Measurements from ENCODE around the gene MSANTD1. TPM values are rescaled to one million over a fixed set of nuclear protein-coding genes. Genes with fewer than 3 reads are reported as not detected.

Gene MSANTD1
- total and polyA plus RNA-seq, 4 donors, result 0.05 to 1.2 (median 0.23) TPM; not detected in 1

DNA sequence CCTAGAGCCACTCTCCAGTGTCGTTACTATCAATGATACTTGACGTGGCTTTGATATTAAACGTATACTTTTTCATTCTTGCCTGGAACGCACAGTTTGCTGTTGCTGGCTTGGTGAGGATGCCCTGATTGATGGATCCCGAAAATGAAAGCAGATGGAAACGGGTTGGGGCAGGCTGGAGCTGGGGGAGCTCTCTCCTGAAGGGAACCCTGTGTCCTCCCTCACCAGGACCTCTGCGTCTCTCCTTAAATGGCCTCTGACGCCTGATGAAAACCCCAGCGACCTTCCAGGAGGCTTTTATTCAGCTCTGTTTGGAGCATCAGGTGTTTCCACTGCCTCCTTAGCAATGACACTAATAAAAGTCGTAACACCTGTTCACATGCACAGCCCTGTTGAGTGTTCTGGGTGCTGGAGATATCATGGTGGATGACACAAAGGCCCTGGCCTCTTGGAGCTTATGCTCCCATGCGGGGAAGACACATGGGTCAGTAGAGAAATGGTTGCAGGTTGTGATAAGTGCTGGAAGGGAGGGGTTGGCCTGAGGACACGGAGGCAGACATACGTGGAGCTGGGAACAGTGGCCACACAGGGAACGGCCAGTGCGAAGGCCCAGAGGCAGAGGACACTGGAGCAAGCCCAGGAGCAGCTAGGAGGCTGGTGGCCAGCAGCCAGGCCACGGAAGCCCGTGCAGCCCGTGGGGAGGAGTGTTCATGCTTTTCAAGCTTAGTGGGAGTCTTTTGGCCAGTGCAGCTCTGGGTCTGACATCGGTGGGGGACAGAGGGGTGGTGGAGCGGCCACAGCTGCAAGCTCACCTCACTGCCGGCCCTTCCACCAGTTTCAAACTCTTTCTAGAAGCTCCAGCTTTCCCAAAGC, 7.5 kb downstream of the MSANTD1 start:
- no peak overlapping the region for H3K9ac ChIP-seq (ENCODE audit: low read depth in 1 of 2, low read length in 2 of 2)
- no peaks in the 10 kb centered on the region for H3K4me1 ChIP-seq (ENCODE audit: control insufficient read depth in 4 of 4, insufficient read depth in 4 of 4, low read length in 3 of 4)
- 88% methylated on average over 21 of the region's 21 CpGs for WGBS
- H3K4me3 ChIP-seq (ENCODE audit: low read depth in 1 of 3, low read length in 3 of 3), result no peak overlapping the region
- H3K27me3 ChIP-seq (ENCODE audit: control insufficient read depth in 4 of 4, insufficient read depth in 4 of 4, low read length in 3 of 4), result no peaks in the 10 kb centered on the region
- TF ChIP-seq GABPA (IDR thresholded peaks at IDR 0.05 in 1 of 2, conservative IDR thresholded peaks at IDR 0.05 in 1 of 2) (no peak), RXRA (IDR thresholded peaks at IDR 0.05) (no peak), HNF4G (IDR thresholded peaks at IDR 0.05) (no peak), RAD21 (IDR thresholded peaks at IDR 0.05) (no peak), JUND (IDR thresholded peaks at IDR 0.05) (no peak), FOXA1 (IDR thresholded peaks at IDR 0.05) (no peak), EGR1 (IDR thresholded peaks at IDR 0.05; ENCODE audit: low read depth in 2 of 2) (no peak), YY1 (IDR thresholded peaks at IDR 0.05) (no peak), NR2F2 (IDR thresholded peaks at IDR 0.05) (no peak), HNF4A (conservative IDR thresholded peaks at IDR 0.05) (no peak), FOXA2 (IDR thresholded peaks at IDR 0.05) (no peak), TAF1 (conservative IDR thresholded peaks at IDR 0.05) (no peak), SP1 (IDR thresholded peaks at IDR 0.05) (no peak)
- TF ChIP-seq, protein P1, sequence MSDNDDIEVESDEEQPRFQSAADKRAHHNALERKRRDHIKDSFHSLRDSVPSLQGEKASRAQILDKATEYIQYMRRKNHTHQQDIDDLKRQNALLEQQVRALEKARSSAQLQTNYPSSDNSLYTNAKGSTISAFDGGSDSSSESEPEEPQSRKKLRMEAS (IDR thresholded peaks at IDR 0.05), result no peak
- TF ChIP-seq, protein P2, sequence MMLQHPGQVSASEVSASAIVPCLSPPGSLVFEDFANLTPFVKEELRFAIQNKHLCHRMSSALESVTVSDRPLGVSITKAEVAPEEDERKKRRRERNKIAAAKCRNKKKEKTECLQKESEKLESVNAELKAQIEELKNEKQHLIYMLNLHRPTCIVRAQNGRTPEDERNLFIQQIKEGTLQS (IDR thresholded peaks at IDR 0.05), result no peak
- TF ChIP-seq, protein P3, sequence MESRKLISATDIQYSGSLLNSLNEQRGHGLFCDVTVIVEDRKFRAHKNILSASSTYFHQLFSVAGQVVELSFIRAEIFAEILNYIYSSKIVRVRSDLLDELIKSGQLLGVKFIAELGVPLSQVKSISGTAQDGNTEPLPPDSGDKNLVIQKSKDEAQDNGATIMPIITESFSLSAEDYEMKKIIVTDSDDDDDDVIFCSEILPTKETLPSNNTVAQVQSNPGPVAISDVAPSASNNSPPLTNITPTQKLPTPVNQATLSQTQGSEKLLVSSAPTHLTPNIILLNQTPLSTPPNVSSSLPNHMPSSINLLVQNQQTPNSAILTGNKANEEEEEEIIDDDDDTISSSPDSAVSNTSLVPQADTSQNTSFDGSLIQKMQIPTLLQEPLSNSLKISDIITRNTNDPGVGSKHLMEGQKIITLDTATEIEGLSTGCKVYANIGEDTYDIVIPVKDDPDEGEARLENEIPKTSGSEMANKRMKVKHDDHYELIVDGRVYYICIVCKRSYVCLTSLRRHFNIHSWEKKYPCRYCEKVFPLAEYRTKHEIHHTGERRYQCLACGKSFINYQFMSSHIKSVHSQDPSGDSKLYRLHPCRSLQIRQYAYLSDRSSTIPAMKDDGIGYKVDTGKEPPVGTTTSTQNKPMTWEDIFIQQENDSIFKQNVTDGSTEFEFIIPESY (IDR thresholded peaks at IDR 0.05), result no peak
- TF ChIP-seq, protein P4, sequence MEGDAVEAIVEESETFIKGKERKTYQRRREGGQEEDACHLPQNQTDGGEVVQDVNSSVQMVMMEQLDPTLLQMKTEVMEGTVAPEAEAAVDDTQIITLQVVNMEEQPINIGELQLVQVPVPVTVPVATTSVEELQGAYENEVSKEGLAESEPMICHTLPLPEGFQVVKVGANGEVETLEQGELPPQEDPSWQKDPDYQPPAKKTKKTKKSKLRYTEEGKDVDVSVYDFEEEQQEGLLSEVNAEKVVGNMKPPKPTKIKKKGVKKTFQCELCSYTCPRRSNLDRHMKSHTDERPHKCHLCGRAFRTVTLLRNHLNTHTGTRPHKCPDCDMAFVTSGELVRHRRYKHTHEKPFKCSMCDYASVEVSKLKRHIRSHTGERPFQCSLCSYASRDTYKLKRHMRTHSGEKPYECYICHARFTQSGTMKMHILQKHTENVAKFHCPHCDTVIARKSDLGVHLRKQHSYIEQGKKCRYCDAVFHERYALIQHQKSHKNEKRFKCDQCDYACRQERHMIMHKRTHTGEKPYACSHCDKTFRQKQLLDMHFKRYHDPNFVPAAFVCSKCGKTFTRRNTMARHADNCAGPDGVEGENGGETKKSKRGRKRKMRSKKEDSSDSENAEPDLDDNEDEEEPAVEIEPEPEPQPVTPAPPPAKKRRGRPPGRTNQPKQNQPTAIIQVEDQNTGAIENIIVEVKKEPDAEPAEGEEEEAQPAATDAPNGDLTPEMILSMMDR (IDR thresholded peaks at IDR 0.05; ENCODE audit: low read depth, low read length, missing input control), result no peak
- TF ChIP-seq, protein P5, sequence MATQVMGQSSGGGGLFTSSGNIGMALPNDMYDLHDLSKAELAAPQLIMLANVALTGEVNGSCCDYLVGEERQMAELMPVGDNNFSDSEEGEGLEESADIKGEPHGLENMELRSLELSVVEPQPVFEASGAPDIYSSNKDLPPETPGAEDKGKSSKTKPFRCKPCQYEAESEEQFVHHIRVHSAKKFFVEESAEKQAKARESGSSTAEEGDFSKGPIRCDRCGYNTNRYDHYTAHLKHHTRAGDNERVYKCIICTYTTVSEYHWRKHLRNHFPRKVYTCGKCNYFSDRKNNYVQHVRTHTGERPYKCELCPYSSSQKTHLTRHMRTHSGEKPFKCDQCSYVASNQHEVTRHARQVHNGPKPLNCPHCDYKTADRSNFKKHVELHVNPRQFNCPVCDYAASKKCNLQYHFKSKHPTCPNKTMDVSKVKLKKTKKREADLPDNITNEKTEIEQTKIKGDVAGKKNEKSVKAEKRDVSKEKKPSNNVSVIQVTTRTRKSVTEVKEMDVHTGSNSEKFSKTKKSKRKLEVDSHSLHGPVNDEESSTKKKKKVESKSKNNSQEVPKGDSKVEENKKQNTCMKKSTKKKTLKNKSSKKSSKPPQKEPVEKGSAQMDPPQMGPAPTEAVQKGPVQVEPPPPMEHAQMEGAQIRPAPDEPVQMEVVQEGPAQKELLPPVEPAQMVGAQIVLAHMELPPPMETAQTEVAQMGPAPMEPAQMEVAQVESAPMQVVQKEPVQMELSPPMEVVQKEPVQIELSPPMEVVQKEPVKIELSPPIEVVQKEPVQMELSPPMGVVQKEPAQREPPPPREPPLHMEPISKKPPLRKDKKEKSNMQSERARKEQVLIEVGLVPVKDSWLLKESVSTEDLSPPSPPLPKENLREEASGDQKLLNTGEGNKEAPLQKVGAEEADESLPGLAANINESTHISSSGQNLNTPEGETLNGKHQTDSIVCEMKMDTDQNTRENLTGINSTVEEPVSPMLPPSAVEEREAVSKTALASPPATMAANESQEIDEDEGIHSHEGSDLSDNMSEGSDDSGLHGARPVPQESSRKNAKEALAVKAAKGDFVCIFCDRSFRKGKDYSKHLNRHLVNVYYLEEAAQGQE (IDR thresholded peaks at IDR 0.05), result no peak
- no peak for DNase-seq (ENCODE audit: low spot score)
- H3K36me3 ChIP-seq (ENCODE audit: control insufficient read depth in 4 of 4, insufficient read depth in 3 of 4, low read depth in 1 of 4, low read length in 3 of 4), result peaks cover 0 to 3% (median 0%) of the 10 kb centered on the region in 4 donors
- no peak overlapping the region for H3K27ac ChIP-seq (ENCODE audit: low read depth in 1 of 2, low read length in 2 of 2)
- H3K9me3 ChIP-seq (ENCODE audit: control insufficient read depth in 4 of 4, low read length in 3 of 4), result no peaks in the 10 kb centered on the region
